CD4-positive, alpha-beta T cell treated with Interleukin-21 for 1 hour (primary cell): Measurements from ENCODE around the gene PBX1.

Source experiments
- DNase-seq: peaks from one replicate; pipeline ENCODE4 v3.0.0-alpha.2; 2020

PBX1 gene

GRCh38 chr1:164895026-164895912 is 336.3 kb downstream of the PBX1 start:
- DNase-seq, result no peak

- no peak for DNase-seq
Measured at GRCh38 chr1:164901031-164901430, 342.0 kb downstream of the PBX1 start.
